ENCODE measurements around the gene WDFY4. TPM values are rescaled to one million over a fixed set of nuclear protein-coding genes. Genes with fewer than 3 reads are reported as not detected.

The WDFY4 gene
- polyA plus RNA-seq, 1 donor (not counting 4 experiments of a cell fraction or from before 2014, with no cell fraction given), result 0.04 TPM

GRCh38 chr10:48845512-48845911 is 160.8 kb downstream of the WDFY4 start:
- DNase-seq (ENCODE audit: low read depth, low spot score), result no peak
- Histone ChIP-seq H3K9me1 (ENCODE audit: control insufficient read depth, extremely low read depth, insufficient read depth, low read length) (no peaks in the 10 kb centered on the region), H2AFZ (ENCODE audit: control insufficient read depth, low read length) (no peak overlapping the region), H4K20me1 (ENCODE audit: control insufficient read depth, extremely low read depth, insufficient read depth, low read length) (no peaks in the 10 kb centered on the region), H3K36me3 (ENCODE audit: control insufficient read depth in 2 of 2, extremely low read depth in 1 of 2, insufficient read depth in 2 of 2, low read length in 2 of 2) (no peaks in the 10 kb centered on the region), H3K9me3 (ENCODE audit: control insufficient read depth, low read depth, low read length) (no peaks in the 10 kb centered on the region), H3K4me2 (ENCODE audit: control insufficient read depth, extremely low read depth, insufficient read depth, low read depth, low read length) (no peak overlapping the region), H3K79me2 (ENCODE audit: control insufficient read depth, insufficient read depth, low read length) (no peaks in the 10 kb centered on the region), H3K9ac (ENCODE audit: control insufficient read depth, extremely low read depth, insufficient read depth, low read length) (no peak overlapping the region), H3K4me3 (ENCODE audit: control insufficient read depth in 2 of 3, extremely low read depth in 1 of 3, insufficient read depth in 2 of 3, low read depth in 1 of 3, low read length in 3 of 3) (no peak overlapping the region), H3K27ac (ENCODE audit: control insufficient read depth, insufficient read depth, low read length) (no peak overlapping the region), H3K27me3 (ENCODE audit: control insufficient read depth, extremely low read depth, insufficient read depth, low read length) (peaks cover 10% of the 10 kb centered on the region), H3K4me1 (ENCODE audit: control insufficient read depth, extremely low read depth, insufficient read depth, low read length) (no peaks in the 10 kb centered on the region)
- dilution Hi-C loops (cut with MboI; ENCODE audit: extremely low pct_ligation_motif_present, low sequenced_read_pairs), result no loop called here
- TF ChIP-seq CTCF (optimal IDR thresholded peaks at IDR 0.05 in 1 of 3, IDR thresholded peaks at IDR 0.05 in 1 of 3, conservative IDR thresholded peaks at IDR 0.05 in 1 of 3; ENCODE audit: extremely low read depth in 1 of 3, insufficient read depth in 2 of 3, low read length in 3 of 3) (no peak), EZH2 (IDR thresholded peaks at IDR 0.05; ENCODE audit: low read length) (no peak)
- no peak for FAIRE-seq

- Histone ChIP-seq H3K9ac (ENCODE audit: control insufficient read depth, extremely low read depth, insufficient read depth, low read length) (no peak overlapping the region), H3K4me2 (ENCODE audit: control insufficient read depth, extremely low read depth, insufficient read depth, low read depth, low read length) (no peak overlapping the region), H3K27me3 (ENCODE audit: control insufficient read depth, extremely low read depth, insufficient read depth, low read length) (peaks cover 8% of the 10 kb centered on the region), H3K4me3 (ENCODE audit: control insufficient read depth in 2 of 3, extremely low read depth in 1 of 3, insufficient read depth in 2 of 3, low read depth in 1 of 3, low read length in 3 of 3) (no peak overlapping the region), H3K9me1 (ENCODE audit: control insufficient read depth, extremely low read depth, insufficient read depth, low read length) (no peaks in the 10 kb centered on the region), H3K27ac (ENCODE audit: control insufficient read depth, insufficient read depth, low read length) (no peak overlapping the region), H3K36me3 (ENCODE audit: control insufficient read depth in 2 of 2, extremely low read depth in 1 of 2, insufficient read depth in 2 of 2, low read length in 2 of 2) (no peaks in the 10 kb centered on the region), H2AFZ (ENCODE audit: control insufficient read depth, low read length) (no peak overlapping the region), H3K9me3 (ENCODE audit: control insufficient read depth, low read depth, low read length) (no peaks in the 10 kb centered on the region), H4K20me1 (ENCODE audit: control insufficient read depth, extremely low read depth, insufficient read depth, low read length) (no peaks in the 10 kb centered on the region), H3K79me2 (ENCODE audit: control insufficient read depth, insufficient read depth, low read length) (no peaks in the 10 kb centered on the region), H3K4me1 (ENCODE audit: control insufficient read depth, extremely low read depth, insufficient read depth, low read length) (no peaks in the 10 kb centered on the region)
- no peak for FAIRE-seq
- no peak for DNase-seq (ENCODE audit: low read depth, low spot score)
- dilution Hi-C loops (cut with MboI; ENCODE audit: extremely low pct_ligation_motif_present, low sequenced_read_pairs), result no loop called here
- TF ChIP-seq CTCF (optimal IDR thresholded peaks at IDR 0.05 in 1 of 3, IDR thresholded peaks at IDR 0.05 in 1 of 3, conservative IDR thresholded peaks at IDR 0.05 in 1 of 3; ENCODE audit: extremely low read depth in 1 of 3, insufficient read depth in 2 of 3, low read length in 3 of 3), result no peak
- no peak for TF ChIP-seq EZH2 (IDR thresholded peaks at IDR 0.05; ENCODE audit: low read length)
Observed at GRCh38 chr10:48847691-48848090, 163.0 kb downstream of the WDFY4 start.

Data from keratinocyte (primary cell).